Gastrocnemius medialis (tissue), 4 donors: Measurements from ENCODE around the gene TUSC2. TPM values are rescaled to one million over a fixed set of nuclear protein-coding genes. Genes with fewer than 3 reads are reported as not detected.

Source experiments
- ATAC-seq, 2 donors: fragments of 150-250 bp; one replicate each; pipeline ENCODE4 v1.9.1; 2016
- DNase-seq, 2 donors: peaks; one replicate each; pipeline ENCODE4 v3.0.0-alpha.2; 2019
- H3K27ac ChIP-seq, 4 donors: fragments of 200-600 bp; sonication (generic); 1 replicate in 1 of 4; 2 replicates in 3 of 4; pipeline ENCODE4 v1.5.1; 2016 to 2018; ENCODE audit warnings: mild to moderate bottlenecking in 2 of 4, moderate library complexity in 1 of 4
- H3K27me3 ChIP-seq, 3 donors: fragments of 200-600 bp; sonication (generic) in 2 of 3; 1 replicate in 1 of 3; 2 replicates in 2 of 3; pipeline versions ENCODE4 v1.5.1 to v1.6.0; 2016 to 2019; ENCODE audit warnings: mild to moderate bottlenecking in 1 of 3, moderate library complexity in 1 of 3
- H3K36me3 ChIP-seq, 2 donors: fragments of 200-600 bp; sonication (generic) in 1 of 2; one replicate each; pipeline ENCODE4 v1.5.1; 2017 to 2018
- H3K4me1 ChIP-seq, 2 donors: fragments of 200-600 bp; sonication (generic) in 1 of 2; one replicate each; pipeline ENCODE4 v1.5.1; 2016 to 2017; ENCODE audit warnings: mild to moderate bottlenecking in 2 of 2
- H3K4me3 ChIP-seq, 4 donors: fragments of 200-600 bp; sonication (generic) in 3 of 4; 1 replicate in 1 of 4; 2 replicates in 3 of 4; pipeline ENCODE4 v1.5.1; 2016 to 2019; ENCODE audit warnings: mild to moderate bottlenecking in 2 of 4
- H3K9me3 ChIP-seq, 3 donors: fragments of 200-600 bp; sonication (generic) in 2 of 3; 1 replicate in 1 of 3; 2 replicates in 2 of 3; pipeline ENCODE4 v1.5.1; 2016 to 2019
- POLR2A ChIP-seq, 2 donors: fragments of 450-650 bp; IDR thresholded peaks; one replicate each; pipeline ENCODE4 v1.6.1; 2017; ENCODE audit warnings: antibody characterized with exemption in 2 of 2, mild to moderate bottlenecking in 2 of 2, moderate library complexity in 2 of 2
- in situ Hi-C, 4 donors: fragments of 200-750 bp; cut with MboI; loops; one replicate each; pipeline versions ENCODE4 v1.15.0 to v1.8.0; 2017; ENCODE audit warnings: low sequenced_read_pairs in 4 of 4
- intact Hi-C: fragments of 100-400 bp; cut with DNase I; formaldehyde crosslinking; loops from one replicate; pipeline ENCODE4 v1.15.1; 2023; ENCODE audit warnings: low total_unique reads
- total RNA-seq, 4 donors: library from RNA; depleted of rRNA; stranded (reverse); fragments of >200 nt; gene quantifications; one replicate each; pipeline versions ENCODE4 v1.1.0 to v1.2.3, GENCODE V29; 2016
- TF ChIP-seq, protein P1 (sequence below), 5 experiments: fragments of 450-650 bp in 3 of 5; fragments of 200-600 bp in 2 of 5; sonication (generic) in 2 of 5; IDR thresholded peaks in 4 of 5; conservative IDR thresholded peaks in 1 of 5; 1 replicate in 4 of 5; 2 replicates in 1 of 5; pipeline ENCODE4 v1.5.1; 2016 to 2019; ENCODE audit warnings: antibody characterized with exemption in 5 of 5, mild to moderate bottlenecking in 3 of 5, moderate library complexity in 3 of 5

Gene TUSC2
- total RNA-seq, 4 donors from 2014 or later: 38.5 to 72.7 (median 51.5) TPM

DNA sequence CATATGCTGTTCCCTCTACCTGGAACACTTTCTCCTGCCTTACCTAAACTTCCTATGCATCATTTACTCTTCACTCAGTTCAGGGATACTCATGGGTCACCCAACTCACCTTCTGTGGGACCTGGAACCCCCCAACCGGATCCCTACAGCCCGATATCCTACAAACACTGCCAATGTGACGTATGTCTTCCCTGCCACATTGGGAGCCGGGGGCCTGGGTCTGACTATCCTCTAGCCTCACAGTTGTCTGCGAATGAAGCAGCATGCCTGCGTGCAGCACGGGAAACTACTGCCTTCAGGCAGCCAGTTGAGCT is 22.1 kb upstream of the TUSC2 start:
- ATAC-seq: no peak

DNA sequence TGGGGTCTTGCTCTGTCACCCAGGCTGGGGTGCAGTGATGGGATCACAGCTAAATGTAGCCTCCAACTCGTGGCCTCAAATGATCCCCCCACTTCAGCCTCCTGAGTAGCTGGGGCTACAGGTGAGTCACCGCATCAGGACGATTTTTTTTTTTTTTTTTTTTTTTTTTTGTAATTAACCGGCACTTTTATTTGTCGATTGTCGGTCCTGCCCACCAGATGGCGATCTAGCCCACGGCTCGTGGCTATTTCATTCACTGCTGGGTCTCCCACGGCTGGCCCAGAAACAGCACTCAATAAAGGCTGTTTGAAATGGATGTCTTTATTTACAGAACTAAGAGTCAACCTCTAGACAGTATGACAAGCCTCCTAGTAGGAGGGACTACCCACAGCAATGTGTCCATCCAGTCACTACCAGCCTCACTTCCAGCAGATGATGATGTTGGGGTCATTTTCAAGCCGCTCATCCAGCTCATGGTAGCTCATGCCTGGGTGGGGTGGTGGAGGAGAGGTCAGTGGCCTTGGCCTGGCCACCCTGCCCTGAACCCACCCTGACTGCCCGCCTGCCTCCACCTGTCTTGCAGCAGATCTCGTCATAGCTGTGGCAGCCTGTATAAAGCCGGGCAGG is 19.3 kb upstream of the TUSC2 start:
- Histone ChIP-seq H3K27me3 (no peaks in the 10 kb centered on the region), H3K36me3 (peaks cover 0 to 11% of the 10 kb centered on the region in 2 donors), H3K4me1 (peaks cover 23 to 45% of the 10 kb centered on the region in 2 donors), H3K4me3 (no peak overlapping the region), H3K9me3 (no peaks in the 10 kb centered on the region), H3K27ac (peak overlapping the region in 3 of 4 donors; percentile 7 to 14 (median 12))
- intact Hi-C loops: loop anchor here (1.0 kb wide), 2 partner anchors 41 to 195 kb away; no protein-coding TSS in a partner anchor
- TF ChIP-seq, protein P1, sequence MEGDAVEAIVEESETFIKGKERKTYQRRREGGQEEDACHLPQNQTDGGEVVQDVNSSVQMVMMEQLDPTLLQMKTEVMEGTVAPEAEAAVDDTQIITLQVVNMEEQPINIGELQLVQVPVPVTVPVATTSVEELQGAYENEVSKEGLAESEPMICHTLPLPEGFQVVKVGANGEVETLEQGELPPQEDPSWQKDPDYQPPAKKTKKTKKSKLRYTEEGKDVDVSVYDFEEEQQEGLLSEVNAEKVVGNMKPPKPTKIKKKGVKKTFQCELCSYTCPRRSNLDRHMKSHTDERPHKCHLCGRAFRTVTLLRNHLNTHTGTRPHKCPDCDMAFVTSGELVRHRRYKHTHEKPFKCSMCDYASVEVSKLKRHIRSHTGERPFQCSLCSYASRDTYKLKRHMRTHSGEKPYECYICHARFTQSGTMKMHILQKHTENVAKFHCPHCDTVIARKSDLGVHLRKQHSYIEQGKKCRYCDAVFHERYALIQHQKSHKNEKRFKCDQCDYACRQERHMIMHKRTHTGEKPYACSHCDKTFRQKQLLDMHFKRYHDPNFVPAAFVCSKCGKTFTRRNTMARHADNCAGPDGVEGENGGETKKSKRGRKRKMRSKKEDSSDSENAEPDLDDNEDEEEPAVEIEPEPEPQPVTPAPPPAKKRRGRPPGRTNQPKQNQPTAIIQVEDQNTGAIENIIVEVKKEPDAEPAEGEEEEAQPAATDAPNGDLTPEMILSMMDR (IDR thresholded peaks at IDR 0.05 in 4 of 5, conservative IDR thresholded peaks at IDR 0.05 in 1 of 5): peak in 4 of 5 experiments; percentile 52 to 62 (median 58)
- TF ChIP-seq POLR2A (IDR thresholded peaks at IDR 0.05): no peak
- DNase-seq (peak in 1 of 2 donors; percentile 51), ATAC-seq (no peak)
- in situ Hi-C loops: loop anchor here in 3 of 4 donors (5.0 to 10.0 kb wide), 3 partner anchors 195 to 200 kb away; no protein-coding TSS in a partner anchor

More for the DNA sequence above, 22.1 kb upstream of the TUSC2 start:
- Histone ChIP-seq H3K4me3 (peak overlapping the region; percentile 64 to 91 (median 76)), H3K4me1 (peaks cover 28 to 51% of the 10 kb centered on the region in 2 donors), H3K9me3 (no peaks in the 10 kb centered on the region), H3K27ac (peak overlapping the region; percentile 86 to 97 (median 90)), H3K27me3 (no peaks in the 10 kb centered on the region), H3K36me3 (peaks cover 0 to 33% of the 10 kb centered on the region in 2 donors)
- DNase-seq: no peak
- no peak for TF ChIP-seq POLR2A (IDR thresholded peaks at IDR 0.05)
- TF ChIP-seq, protein P1 (IDR thresholded peaks at IDR 0.05 in 4 of 5, conservative IDR thresholded peaks at IDR 0.05 in 1 of 5): no peak
- in situ Hi-C loops: loop anchor here in 1 of 4 donors (25.0 kb wide), 1 partner anchor 187 kb away; no protein-coding TSS in a partner anchor
- intact Hi-C loops: loop anchor here (10.0 kb wide), 1 partner anchor 1045 kb away; the partner anchor contains the start of gene RBM15B

DNA sequence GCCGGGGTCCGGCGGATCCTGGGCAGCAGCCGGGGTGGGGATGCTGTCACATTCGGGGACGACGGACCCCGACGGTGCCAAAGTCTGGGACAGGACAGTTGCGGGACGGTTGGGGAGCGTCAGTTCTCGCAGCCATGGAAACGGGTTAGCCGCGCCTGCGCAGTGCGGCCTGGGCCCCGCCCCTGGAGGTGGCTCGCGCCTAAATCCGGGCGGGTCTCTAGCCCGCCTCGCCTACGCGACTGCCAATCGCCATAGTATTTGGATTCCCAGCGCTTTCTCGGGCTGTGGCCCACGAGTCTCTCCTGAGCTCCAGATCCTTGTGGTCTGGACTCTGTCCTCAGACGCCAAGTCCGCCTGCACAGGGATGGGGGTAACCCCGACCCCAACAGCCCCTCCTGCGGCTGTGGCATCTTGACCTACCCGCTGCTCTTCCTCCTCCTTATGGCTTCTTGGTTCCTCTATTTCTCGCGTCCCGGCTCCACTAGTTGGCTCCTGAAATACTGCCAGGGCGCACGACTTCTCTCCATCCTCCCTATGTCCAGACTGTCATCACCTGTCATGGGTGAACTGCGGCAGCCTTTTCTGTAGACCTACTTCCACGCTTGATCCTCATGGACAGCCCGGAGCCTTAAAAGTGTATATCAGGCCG is 17.7 kb upstream of the TUSC2 start, which contains the start of gene ZMYND10:
Gene ZMYND10, minus strand, starts transcription at position 147 of the 649 bp plus-strand sequence. CDS start 153 bp downstream, outside the sequence.
- in situ Hi-C loops: loop anchor here in 3 of 4 donors (5.0 to 10.0 kb wide), 3 partner anchors 197 to 202 kb away; no protein-coding TSS in a partner anchor
- no peak for ATAC-seq
- no peak within 1 kb of the TSS for H3K27ac ChIP-seq

DNA sequence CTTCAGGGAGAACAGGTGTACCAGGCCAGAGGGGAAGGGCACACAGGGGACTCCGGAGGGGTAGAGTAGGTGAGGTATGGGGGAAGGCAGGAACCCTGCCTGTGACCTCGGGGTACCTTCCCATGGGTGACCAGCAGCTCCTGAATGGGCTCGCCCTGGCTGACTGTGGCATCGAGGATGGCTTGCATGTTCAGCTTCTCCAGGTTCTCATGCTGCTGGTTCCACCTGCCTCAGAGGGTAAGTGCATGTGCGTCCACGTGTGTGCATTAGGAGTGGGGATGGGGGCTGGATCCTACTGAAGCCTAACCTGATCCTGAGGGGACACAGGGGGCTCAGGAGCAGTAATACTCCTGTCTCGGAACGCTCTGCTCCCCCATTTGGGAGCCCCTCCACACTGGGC is 17.0 kb upstream of the TUSC2 start:
- in situ Hi-C loops: loop anchor here in 3 of 4 donors (5.0 to 10.0 kb wide), 3 partner anchors 197 to 202 kb away; no protein-coding TSS in a partner anchor
- Histone ChIP-seq H3K27me3 (no peaks in the 10 kb centered on the region), H3K36me3 (peaks cover 0 to 11% of the 10 kb centered on the region in 2 donors), H3K4me1 (peaks cover 8 to 40% of the 10 kb centered on the region in 2 donors), H3K4me3 (no peak overlapping the region), H3K27ac (no peak overlapping the region), H3K9me3 (no peaks in the 10 kb centered on the region)
- intact Hi-C loops: no loop called here
- ATAC-seq (no peak), DNase-seq (no peak)
- TF ChIP-seq POLR2A (IDR thresholded peaks at IDR 0.05): no peak
- TF ChIP-seq, protein P1 (IDR thresholded peaks at IDR 0.05 in 4 of 5, conservative IDR thresholded peaks at IDR 0.05 in 1 of 5): no peak

More for the DNA sequence above, 17.7 kb upstream of the TUSC2 start, which contains the start of gene ZMYND10:
- DNase-seq: no peak
- Histone ChIP-seq H3K4me1 (peaks cover 11 to 41% of the 10 kb centered on the region in 2 donors), H3K4me3 (peak within 1 kb of the TSS; percentile 17 to 40 (median 21)), H3K36me3 (peaks cover 0 to 11% of the 10 kb centered on the region in 2 donors), H3K9me3 (no peaks in the 10 kb centered on the region), H3K27me3 (no peaks in the 10 kb centered on the region)
- TF ChIP-seq, protein P1 (IDR thresholded peaks at IDR 0.05 in 4 of 5, conservative IDR thresholded peaks at IDR 0.05 in 1 of 5): no peak
- no peak for TF ChIP-seq POLR2A (IDR thresholded peaks at IDR 0.05)
- intact Hi-C loops: no loop called here
